K562 (cell line): ENCODE measurements around the gene NR6A1. TPM values are rescaled to one million over a fixed set of nuclear protein-coding genes. Genes with fewer than 3 reads are reported as not detected.

Experiments
- ATAC-seq: fragments of 200-7000 bp; cut with Tn5 transposase; 3 replicates; pipeline ENCODE4 v1.9.1; 2020; ENCODE audit warnings: moderate library complexity
- BruUV-seq: library from RNA; stranded (reverse); fragments of 400-500 nt; replicated peaks from 2 replicates; lab custom pipeline; 2021; lab: Mats Ljungman, UMichigan
- CTCF ChIA-PET: fragments of 300-600 bp; formaldehyde crosslinking; extraction: SDS; loops from one replicate; lab custom pipeline; 2021; ENCODE audit warnings: low intra/inter-chr PET ratio; lab: Yijun Ruan, JAX
- POLR2A ChIA-PET: fragments of 300-600, 350-650 bp; sonication (Branson Sonifier 250); formaldehyde crosslinking; extraction: SDS; loops from one replicate; lab custom pipeline; 2021; ENCODE audit warnings: antibody characterized with exemption, inconsistent platforms; lab: Yijun Ruan, JAX
- DNase-seq, 4 experiments: peaks; one replicate each; pipeline versions ENCODE4 v3.0.0 to v3.0.0-alpha.2; 2011 to 2018; ENCODE audit warnings: low spot score in 3 of 4, mixed read lengths in 3 of 4; ENCODE audit errors: extremely low read depth in 1 of 4
- FAIRE-seq: peaks from 2 replicates; lab custom pipeline; 2011; peaks lifted over from hg19 to GRCh38; lab: Jason Lieb, UNC
- H2AFZ ChIP-seq: 2 replicates; pipeline ENCODE4 v1.6.0; 2011; ENCODE audit warnings: low read depth, low read length, control low read depth, inconsistent platforms
- H3K27ac ChIP-seq: fragments of 200-600 bp; 3 replicates; pipeline ENCODE4 v1.8.0; 2011; ENCODE audit warnings: low read depth, mild to moderate bottlenecking, control low read depth, inconsistent platforms, low read length, moderate library complexity, mixed read lengths; ENCODE audit errors: extremely low read depth
- H3K27me3 ChIP-seq, 2 experiments: fragments of 300-600 bp in 1 of 2; 2 replicates in 1 of 2; 3 replicates in 1 of 2; pipeline versions ENCODE4 v1.6.0 to v1.8.0; 2011; ENCODE audit warnings: inconsistent platforms in 2 of 2, low read length in 2 of 2, mild to moderate bottlenecking in 1 of 2, mixed read lengths in 1 of 2, moderate library complexity in 1 of 2; ENCODE audit not compliant: control insufficient read depth in 2 of 2, insufficient read depth in 2 of 2
- H3K36me3 ChIP-seq: fragments of 300-600 bp; 3 replicates; pipeline ENCODE4 v1.8.0; 2011; ENCODE audit warnings: mild to moderate bottlenecking, low read length, inconsistent platforms; ENCODE audit not compliant: control insufficient read depth, insufficient read depth
- H3K4me1 ChIP-seq, 2 experiments: fragments of 200-600 bp in 1 of 2; replicated peaks in 1 of 2; 2 replicates in 1 of 2; 3 replicates in 1 of 2; pipeline versions ENCODE4 v1.5.1 to v1.8.0; 2011; ENCODE audit warnings: inconsistent platforms in 2 of 2, low read length in 2 of 2, mild to moderate bottlenecking in 1 of 2, mixed read lengths in 1 of 2, moderate library complexity in 1 of 2; ENCODE audit not compliant: control insufficient read depth in 2 of 2, insufficient read depth in 2 of 2
- H3K4me2 ChIP-seq: 2 replicates; pipeline ENCODE4 v1.6.1; 2011; ENCODE audit warnings: low read length, control low read depth, inconsistent platforms, mixed read lengths; ENCODE audit not compliant: insufficient read depth
- H3K4me3 ChIP-seq: fragments of 200-600 bp; sonication (generic), shearing (Covaris generic); 2 replicates; pipeline ENCODE4 v1.5.1; 2016; ENCODE audit warnings: control low read depth, inconsistent platforms
- H3K79me2 ChIP-seq: fragments of 200-600 bp; 3 replicates; pipeline ENCODE4 v1.8.0; 2011; ENCODE audit warnings: low read length, inconsistent platforms; ENCODE audit not compliant: control insufficient read depth, insufficient read depth
- H3K9ac ChIP-seq, 2 experiments: 2 replicates each; pipeline versions ENCODE4 v1.6.0 to v1.6.1; 2011; ENCODE audit warnings: low read depth in 2 of 2, low read length in 2 of 2, control low read depth in 1 of 2, inconsistent platforms in 1 of 2, mild to moderate bottlenecking in 1 of 2, mixed read lengths in 1 of 2; ENCODE audit not compliant: insufficient read depth in 1 of 2
- H3K9me1 ChIP-seq: one replicate; pipeline ENCODE4 v1.6.0; 2011; ENCODE audit warnings: inconsistent platforms, mild to moderate bottlenecking, low read length, moderate library complexity; ENCODE audit not compliant: control insufficient read depth, insufficient read depth
- H3K9me3 ChIP-seq: replicated peaks from 2 replicates; pipeline ENCODE4 v1.5.1; 2011; ENCODE audit warnings: low read depth, low read length, inconsistent platforms; ENCODE audit not compliant: control insufficient read depth, insufficient read depth
- H4K20me1 ChIP-seq: replicated peaks from 2 replicates; pipeline ENCODE4 v1.6.1; 2011; ENCODE audit warnings: low read length, inconsistent platforms, mixed read lengths; ENCODE audit not compliant: control insufficient read depth, insufficient read depth
- ELF2 ChIP-seq: fragments of 250-450 bp; sonication (Bioruptor Pico); IDR thresholded peaks from 2 replicates; pipeline ENCODE4 v1.5.0; 2021; ENCODE audit warnings: mild to moderate bottlenecking
- WGBS: fragments of 100-300 bp; shearing (Covaris generic); methylation state at CpG from one replicate; pipeline ENCODE4 v1.1.6; 2016; ENCODE audit warnings: low coverage, mixed read lengths; ENCODE audit not compliant: insufficient coverage; ENCODE audit errors: missing lambda C conversion rate; 5-methylcytosine and 5-hydroxymethylcytosine counted together
- in situ Hi-C: fragments of 300-500 bp; cut with MboI; formaldehyde crosslinking; loops from 4 replicates; pipeline ENCODE4 v1.15.0; 2018; ENCODE audit warnings: inconsistent platforms, mixed read lengths
- intact Hi-C: fragments of 100-400 bp; cut with micrococcal nuclease; formaldehyde crosslinking; loops from 2 replicates; pipeline ENCODE4 v1.14.2; 2022
- polyA plus RNA-seq, 8 experiments: library from polyadenylated mRNA; depleted of rRNA in 4 of 8; stranded (reverse) in 5 of 8; unstranded in 3 of 8; fragments of >200 nt; fragmentation: Nextera tagmentation in 2 of 8; fragmentation: Illumina TruSeq in 1 of 8; extraction: Ambion mirVana in 2 of 8; extraction: Trizol in 1 of 8; gene quantifications; 2 replicates each; pipeline versions ENCODE4 v1.2.1 to v1.2.3, GENCODE V29; 2011 to 2014; ENCODE audit warnings: inconsistent platforms in 1 of 8, missing spikeins in 1 of 8
- total RNA-seq, 7 experiments: library from RNA; depleted of rRNA in 6 of 7; stranded (reverse); fragments of >200 nt in 6 of 7; fragmentation: Illumina TruSeq in 2 of 7; extraction: Trizol in 2 of 7; gene quantifications; 2 replicates each; pipeline versions ENCODE4 v1.2.1 to v1.2.3, GENCODE V29; 2011 to 2021; ENCODE audit warnings: low replicate concordance in 1 of 7
- TF ChIP-seq, protein P1 (sequence below): sonication (generic); formaldehyde crosslinking; IDR thresholded peaks from 2 replicates; pipeline ENCODE4 v1.8.0; 2023; ENCODE audit warnings: missing genetic modification reagents, mild to moderate bottlenecking, borderline replicate concordance

The NR6A1 gene
- total and polyA plus RNA-seq, 9 of the 15 experiments (the other 6 are each of a cell fraction or from before 2014, with no cell fraction given), result 9.7 to 55.4 (median 28.3) TPM

DNA sequence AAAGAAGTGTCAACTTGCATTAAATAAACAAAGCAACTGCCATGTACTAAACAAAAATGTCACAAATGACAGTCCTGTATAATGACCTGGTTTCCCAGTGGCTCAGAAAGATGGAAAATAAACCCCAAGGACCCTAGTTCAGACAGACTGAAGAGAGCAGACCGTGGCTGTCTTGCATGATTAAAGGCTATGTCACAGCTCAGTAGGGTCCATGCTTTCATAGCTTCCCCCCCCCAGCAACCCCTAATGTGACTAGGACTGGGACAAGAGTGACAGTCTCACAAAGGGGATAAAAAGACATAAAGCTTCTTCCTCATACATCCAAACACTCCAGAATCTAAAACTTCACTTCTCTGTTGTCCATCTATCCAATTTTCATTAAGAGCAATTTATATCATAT is 113.6 kb downstream of the NR6A1 start:
- Histone ChIP-seq H2AFZ (no peak overlapping the region), H3K27ac (peak overlapping the region; percentile 86; the same call in 1 of the 3 replicates), H3K9me1 (no peaks in the 10 kb centered on the region), H3K36me3 (peaks cover 2% of the 10 kb centered on the region; the same call in 2 of the 3 replicates), H3K4me3 (peak overlapping the region; percentile 39; the same call in 1 of the 2 replicates), H3K4me1 (peaks cover 0 to 30% of the 10 kb centered on the region in 2 experiments; a peak in 4 of 5 replicates), H3K79me2 (peaks cover 80% of the 10 kb centered on the region), H4K20me1 (no peaks in the 10 kb centered on the region), H3K9me3 (no peaks in the 10 kb centered on the region), H3K27me3 (no peaks in the 10 kb centered on the region), H3K9ac (peak overlapping the region in 1 of 2 experiments; percentile 75; a peak in 1 of 4 replicates), H3K4me2 (0 out of 2 replicates have a peak overlapping the region, but pooled peaks have one; percentile 13)
- TSS peak; percentile 25 for BruUV-seq
- DNase-seq (peak in 1 of 4 experiments; percentile 29), ATAC-seq (no peak), FAIRE-seq (no peak)
- WGBS, result 33% methylated on average over 1 of the region's 1 CpG
- intact Hi-C loops (no loop called here), in situ Hi-C loops (no loop called here)
- TF ChIP-seq, protein P1, sequence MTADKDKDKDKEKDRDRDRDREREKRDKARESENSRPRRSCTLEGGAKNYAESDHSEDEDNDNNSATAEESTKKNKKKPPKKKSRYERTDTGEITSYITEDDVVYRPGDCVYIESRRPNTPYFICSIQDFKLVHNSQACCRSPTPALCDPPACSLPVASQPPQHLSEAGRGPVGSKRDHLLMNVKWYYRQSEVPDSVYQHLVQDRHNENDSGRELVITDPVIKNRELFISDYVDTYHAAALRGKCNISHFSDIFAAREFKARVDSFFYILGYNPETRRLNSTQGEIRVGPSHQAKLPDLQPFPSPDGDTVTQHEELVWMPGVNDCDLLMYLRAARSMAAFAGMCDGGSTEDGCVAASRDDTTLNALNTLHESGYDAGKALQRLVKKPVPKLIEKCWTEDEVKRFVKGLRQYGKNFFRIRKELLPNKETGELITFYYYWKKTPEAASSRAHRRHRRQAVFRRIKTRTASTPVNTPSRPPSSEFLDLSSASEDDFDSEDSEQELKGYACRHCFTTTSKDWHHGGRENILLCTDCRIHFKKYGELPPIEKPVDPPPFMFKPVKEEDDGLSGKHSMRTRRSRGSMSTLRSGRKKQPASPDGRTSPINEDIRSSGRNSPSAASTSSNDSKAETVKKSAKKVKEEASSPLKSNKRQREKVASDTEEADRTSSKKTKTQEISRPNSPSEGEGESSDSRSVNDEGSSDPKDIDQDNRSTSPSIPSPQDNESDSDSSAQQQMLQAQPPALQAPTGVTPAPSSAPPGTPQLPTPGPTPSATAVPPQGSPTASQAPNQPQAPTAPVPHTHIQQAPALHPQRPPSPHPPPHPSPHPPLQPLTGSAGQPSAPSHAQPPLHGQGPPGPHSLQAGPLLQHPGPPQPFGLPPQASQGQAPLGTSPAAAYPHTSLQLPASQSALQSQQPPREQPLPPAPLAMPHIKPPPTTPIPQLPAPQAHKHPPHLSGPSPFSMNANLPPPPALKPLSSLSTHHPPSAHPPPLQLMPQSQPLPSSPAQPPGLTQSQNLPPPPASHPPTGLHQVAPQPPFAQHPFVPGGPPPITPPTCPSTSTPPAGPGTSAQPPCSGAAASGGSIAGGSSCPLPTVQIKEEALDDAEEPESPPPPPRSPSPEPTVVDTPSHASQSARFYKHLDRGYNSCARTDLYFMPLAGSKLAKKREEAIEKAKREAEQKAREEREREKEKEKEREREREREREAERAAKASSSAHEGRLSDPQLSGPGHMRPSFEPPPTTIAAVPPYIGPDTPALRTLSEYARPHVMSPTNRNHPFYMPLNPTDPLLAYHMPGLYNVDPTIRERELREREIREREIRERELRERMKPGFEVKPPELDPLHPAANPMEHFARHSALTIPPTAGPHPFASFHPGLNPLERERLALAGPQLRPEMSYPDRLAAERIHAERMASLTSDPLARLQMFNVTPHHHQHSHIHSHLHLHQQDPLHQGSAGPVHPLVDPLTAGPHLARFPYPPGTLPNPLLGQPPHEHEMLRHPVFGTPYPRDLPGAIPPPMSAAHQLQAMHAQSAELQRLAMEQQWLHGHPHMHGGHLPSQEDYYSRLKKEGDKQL (CRISPR knock-in tag), result no peak
- TF ChIP-seq ELF2 (CRISPR knock-in tag), result 0 out of 2 replicates have a peak, but pooled peaks have one; percentile 38
- POLR2A ChIA-PET, result interaction anchor here (0.8 to 1.5 kb wide), 2 partner anchors 8 to 94 kb away, joined by 3 to 4 read pairs; no protein-coding TSS in a partner anchor
- CTCF ChIA-PET, result no interaction called here
